ENCODE data around the gene ZNF28. TPM values are rescaled to one million over a fixed set of nuclear protein-coding genes. Genes with fewer than 3 reads are reported as not detected.

The ZNF28 gene
- total RNA-seq (2022; extraction: Qiagen RNA extraction; ENCODE audit: low read depth), result 0.38 to 3.0 TPM (median 1.0 TPM) in 5 replicates

DNA sequence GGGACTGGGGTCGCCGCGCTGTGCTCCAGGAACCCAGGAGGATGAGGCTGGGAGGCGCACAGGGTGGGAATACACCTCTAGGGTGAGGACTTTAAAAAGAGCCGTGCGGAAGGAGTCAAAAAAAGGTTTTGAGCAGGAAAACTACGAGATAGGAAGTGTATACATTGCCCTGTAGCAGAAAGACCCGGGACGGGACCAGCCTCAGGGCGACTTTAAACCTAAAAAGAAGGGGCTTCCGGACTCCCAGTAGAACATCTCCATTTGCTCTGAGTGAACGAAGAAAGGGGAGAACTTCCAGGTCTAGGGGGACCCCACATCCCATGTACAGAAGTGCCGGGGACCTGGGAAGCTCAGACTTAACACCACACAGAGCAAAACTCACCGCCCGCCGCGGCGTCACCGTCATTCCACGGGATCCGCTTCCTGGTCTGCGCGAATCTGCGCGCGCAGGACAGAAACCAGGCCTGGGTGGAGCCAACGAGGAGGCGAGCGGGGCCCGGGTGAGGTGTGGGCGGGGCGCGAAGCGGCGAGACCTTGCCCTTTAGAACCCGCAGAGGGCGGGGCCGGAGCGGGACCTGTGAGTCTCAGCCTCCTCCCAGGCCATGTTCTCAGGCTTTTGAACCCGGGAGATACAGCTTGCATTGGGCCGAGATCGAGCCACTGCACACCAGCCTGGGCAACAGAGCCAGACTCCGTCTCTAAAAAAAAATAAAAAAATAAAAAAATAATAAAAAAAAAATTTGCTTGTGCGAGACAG is at the start of gene ZNF28:
Gene ZNF28, minus strand, starts transcription at position 430 of the 757 bp plus-strand sequence. CDS start 3,675 bp downstream, outside the sequence.

GRCh38 chr19:52857378-52858191 is 36.2 kb upstream of the ZNF28 start, which contains the start of gene ZNF468:
Gene ZNF468, minus strand, starts transcription at chr19:52857619. Its CDS starts 3,347 bp downstream, at chr19:52854272.

DNA sequence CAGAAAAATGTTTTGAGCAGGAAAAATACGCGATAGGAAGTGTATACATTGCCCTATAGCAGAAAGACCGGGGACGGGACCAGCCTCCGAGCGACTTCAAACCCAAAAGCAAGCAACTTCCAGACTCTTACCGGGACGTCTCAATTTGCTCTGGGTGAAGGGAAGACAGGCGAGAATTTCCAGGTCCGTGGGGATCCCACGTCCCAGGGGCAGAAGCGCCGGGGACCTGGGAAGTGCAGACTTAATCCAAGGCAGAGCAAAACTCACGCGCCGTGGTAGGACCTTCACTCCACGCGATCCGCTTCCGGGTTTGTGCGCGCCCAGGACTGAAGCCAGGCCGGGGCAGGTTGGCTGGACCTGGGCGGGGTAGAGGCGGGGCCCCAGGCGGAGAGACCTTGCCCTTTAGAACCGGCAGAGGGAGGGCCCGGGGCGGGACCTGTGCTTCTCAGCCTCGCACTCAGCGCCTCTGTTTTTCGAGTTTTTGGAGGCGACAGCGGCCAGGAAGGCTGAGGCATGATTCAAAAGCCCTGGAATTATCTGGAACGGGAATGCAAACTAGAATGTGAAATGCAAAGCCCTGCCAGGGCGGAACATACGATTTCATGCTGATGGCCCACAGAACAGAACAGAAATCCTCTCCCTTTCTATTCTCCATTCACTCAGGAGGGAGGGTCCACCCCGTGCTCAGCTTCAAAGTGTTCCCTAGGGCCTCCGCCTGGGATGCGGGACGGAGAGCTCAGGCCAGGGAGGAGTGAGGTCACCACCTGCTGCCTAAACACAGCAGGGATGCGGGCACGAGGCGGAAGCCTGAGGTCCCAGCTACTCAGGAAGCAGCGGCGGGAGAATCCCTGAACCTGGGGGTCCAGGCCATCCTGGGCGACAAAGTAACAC is 34.7 kb downstream of the ZNF28 start, which contains the start of gene ZNF600:
Gene ZNF600, minus strand, starts transcription at position 328 of the 891 bp plus-strand sequence. CDS start 7,903 bp downstream, outside the sequence.

Other genes with a start within 250 kb of the ZNF28 start
- 0.06 to 0.27 TPM (median 0.09 TPM) in 5 replicates for gene ZNF83, start 183.3 kb downstream of the ZNF28 start, total RNA-seq (2022; extraction: Qiagen RNA extraction; ENCODE audit: low read depth)
- 2.8 to 3.6 TPM (median 3.2 TPM) in 5 replicates for gene ZNF611, start 86.6 kb downstream of the ZNF28 start, total RNA-seq (2022; extraction: Qiagen RNA extraction; ENCODE audit: low read depth)
- gene ZNF600, start 34.8 kb downstream of the ZNF28 start, total RNA-seq (2022; extraction: Qiagen RNA extraction; ENCODE audit: low read depth), result 0.11 to 0.39 TPM (median 0.19 TPM) in 5 replicates
- gene ZNF468, start 36.0 kb upstream of the ZNF28 start, total RNA-seq (2022; extraction: Qiagen RNA extraction; ENCODE audit: low read depth), result 0.44 to 0.59 TPM (median 0.55 TPM) in 5 replicates
- gene ZNF320, start 76.0 kb upstream of the ZNF28 start, total RNA-seq (2022; extraction: Qiagen RNA extraction; ENCODE audit: low read depth), result not detected in 5 replicates
- 0.02 TPM in 1 of 5 replicates, not detected in the others for gene ZNF888, start 101.8 kb upstream of the ZNF28 start, total RNA-seq (2022; extraction: Qiagen RNA extraction; ENCODE audit: low read depth)
- gene ZNF816, start 141.2 kb upstream of the ZNF28 start, total RNA-seq (2022; extraction: Qiagen RNA extraction; ENCODE audit: low read depth), result 0.03 to 0.07 TPM (median 0.06 TPM) in 3 of 5 replicates, not detected in the others
- gene ERVV-1, start 192.3 kb upstream of the ZNF28 start, total RNA-seq (2022; extraction: Qiagen RNA extraction; ENCODE audit: low read depth), result not detected in 5 replicates
- gene ERVV-2, start 223.1 kb upstream of the ZNF28 start, total RNA-seq (2022; extraction: Qiagen RNA extraction; ENCODE audit: low read depth), result not detected in 5 replicates